ENCODE measurements around the gene MRAS.

MRAS gene

GRCh38 chr3:138344754-138345153 lies 3.6 kb upstream of the MRAS start:
- no peak for DNase-seq

- DNase-seq = peak in 1 of 2 experiments; percentile 17
These were observed 668 bp downstream of the MRAS start for GRCh38 chr3:138348754-138349739.

GRCh38 chr3:138349926-138350665 lies 1.7 kb downstream of the MRAS start:
- no peak for DNase-seq

GRCh38 chr3:138351151-138351550 lies 2.8 kb downstream of the MRAS start:
- DNase-seq = no peak

GRCh38 chr3:138351916-138352550 lies 3.7 kb downstream of the MRAS start:
- DNase-seq = no peak

- DNase-seq = no peak
These were observed 6.0 kb downstream of the MRAS start for GRCh38 chr3:138354376-138354775.

- no peak for DNase-seq
These were observed 6.7 kb downstream of the MRAS start for GRCh38 chr3:138355071-138355470.

GRCh38 chr3:138356730-138357405 lies 8.5 kb downstream of the MRAS start:
- no peak for DNase-seq

GRCh38 chr3:138359148-138359918 lies 11.0 kb downstream of the MRAS start:
- no peak for DNase-seq

- no peak for DNase-seq
These were observed 11.8 kb downstream of the MRAS start for GRCh38 chr3:138359919-138360868.

- no peak for DNase-seq
These were observed 12.6 kb downstream of the MRAS start for GRCh38 chr3:138360869-138361525.

- DNase-seq = no peak
These were observed 13.2 kb downstream of the MRAS start for GRCh38 chr3:138361561-138361971.

GRCh38 chr3:138362538-138362937 lies 14.2 kb downstream of the MRAS start:
- DNase-seq = no peak

- no peak for DNase-seq
These were observed 14.9 kb downstream of the MRAS start for GRCh38 chr3:138363322-138363721.

- DNase-seq = no peak
These were observed 16.2 kb downstream of the MRAS start for GRCh38 chr3:138364356-138365252.

- DNase-seq = no peak
These were observed 16.8 kb downstream of the MRAS start for GRCh38 chr3:138365253-138365555.

- no peak for DNase-seq
These were observed 17.8 kb downstream of the MRAS start for GRCh38 chr3:138366006-138366759.

GRCh38 chr3:138367326-138367850 lies 19.0 kb downstream of the MRAS start:
- no peak for DNase-seq
